Endothelial cell of umbilical vein (primary cell): ENCODE results near the gene EPB41L1. TPM values are rescaled to one million over a fixed set of nuclear protein-coding genes. Genes with fewer than 3 reads are reported as not detected.

ENCODE experiments used
- BruUV-seq: library from RNA; stranded (reverse); fragments of 400-500 nt; replicated peaks from 2 replicates; lab custom pipeline; 2021; lab: Mats Ljungman, UMichigan
- CTCF ChIA-PET: fragments of 300-600, 350-600 bp; sonication (Branson Sonifier 250); formaldehyde crosslinking; loops from one replicate; lab custom pipeline; 2021; ENCODE audit warnings: antibody characterized with exemption, inconsistent platforms; lab: Charles Lee
- POLR2A ChIA-PET: fragments of 300-600, 350-600 bp; sonication (Branson Sonifier 250); formaldehyde crosslinking; loops from one replicate; lab custom pipeline; 2021; ENCODE audit warnings: antibody characterized with exemption, inconsistent platforms; lab: Charles Lee
- DNase-seq: peaks from one replicate; pipeline ENCODE4 v3.0.0-alpha.2; 2011; ENCODE audit warnings: low read depth, low spot score
- FAIRE-seq: peaks from 2 replicates; lab custom pipeline; 2011; peaks lifted over from hg19 to GRCh38; lab: Jason Lieb, UNC
- H2AFZ ChIP-seq: 2 replicates; pipeline ENCODE4 v1.6.0; 2012; ENCODE audit warnings: low read depth, low read length, control low read depth, inconsistent platforms
- H3K27ac ChIP-seq: 2 replicates; pipeline ENCODE4 v1.5.1; 2011; ENCODE audit warnings: low read depth, mild to moderate bottlenecking, control low read depth, low read length, moderate library complexity; ENCODE audit not compliant: insufficient read depth
- H3K27me3 ChIP-seq, 2 experiments: 2 replicates each; pipeline versions ENCODE4 v1.6.0 to v1.6.1; 2011; ENCODE audit warnings: low read length in 2 of 2, mixed read lengths in 1 of 2; ENCODE audit not compliant: control insufficient read depth in 2 of 2, insufficient read depth in 2 of 2
- H3K36me3 ChIP-seq, 2 experiments: 2 replicates in 1 of 2; 3 replicates in 1 of 2; pipeline ENCODE4 v1.5.1; 2011; ENCODE audit warnings: low read length in 2 of 2, mild to moderate bottlenecking in 1 of 2, moderate library complexity in 1 of 2; ENCODE audit not compliant: control insufficient read depth in 2 of 2, insufficient read depth in 2 of 2; ENCODE audit errors: extremely low read depth in 1 of 2
- H3K4me1 ChIP-seq: 3 replicates; pipeline ENCODE4 v1.5.1; 2011; ENCODE audit warnings: mild to moderate bottlenecking, low read length; ENCODE audit not compliant: control insufficient read depth, insufficient read depth; ENCODE audit errors: extremely low read depth
- H3K4me2 ChIP-seq: 2 replicates; pipeline ENCODE4 v1.6.1; 2011; ENCODE audit warnings: low read length, control low read depth, mixed read lengths; ENCODE audit not compliant: insufficient read depth
- H3K4me3 ChIP-seq, 3 experiments: fragments of 200-600 bp in 1 of 3; sonication (generic), shearing (Covaris generic) in 1 of 3; replicated peaks in 1 of 3; 2 replicates each; pipeline ENCODE4 v1.5.1; 2011 to 2016; ENCODE audit warnings: control low read depth in 3 of 3, low read length in 3 of 3, mild to moderate bottlenecking in 2 of 3, inconsistent platforms in 1 of 3, low read depth in 1 of 3, moderate library complexity in 1 of 3; ENCODE audit not compliant: insufficient read depth in 1 of 3
- H3K79me2 ChIP-seq: 2 replicates; pipeline ENCODE4 v1.6.0; 2012; ENCODE audit warnings: low read length, inconsistent platforms; ENCODE audit not compliant: control insufficient read depth, insufficient read depth
- H3K9ac ChIP-seq: replicated peaks from 2 replicates; pipeline ENCODE3; 2011; ENCODE audit warnings: low read length, control low read depth; ENCODE audit not compliant: insufficient read depth; ENCODE audit errors: extremely low read depth
- H3K9me1 ChIP-seq: replicated peaks from 3 replicates; pipeline ENCODE4 v1.6.0; 2011; ENCODE audit warnings: mild to moderate bottlenecking, low read length; ENCODE audit not compliant: control insufficient read depth, insufficient read depth; ENCODE audit errors: extremely low read depth
- H3K9me3 ChIP-seq: replicated peaks from 2 replicates; pipeline ENCODE4 v1.5.1; 2012; ENCODE audit warnings: low read length, inconsistent platforms; ENCODE audit not compliant: control insufficient read depth, insufficient read depth
- H4K20me1 ChIP-seq: replicated peaks from 2 replicates; pipeline ENCODE3; 2011; ENCODE audit warnings: mild to moderate bottlenecking, low read length; ENCODE audit not compliant: control insufficient read depth, insufficient read depth; ENCODE audit errors: extremely low read depth
- CTCF ChIP-seq, 2 donors: IDR thresholded peaks; 1 replicate in 1 of 2; 2 replicates in 1 of 2; pipeline ENCODE4 v1.5.1; 2011; ENCODE audit warnings: low read length in 2 of 2, mild to moderate bottlenecking in 2 of 2, moderate library complexity in 2 of 2, control low read depth in 1 of 2, inconsistent platforms in 1 of 2, low read depth in 1 of 2; ENCODE audit not compliant: insufficient read depth in 1 of 2; ENCODE audit errors: extremely low read depth in 1 of 2
- EZH2 ChIP-seq: IDR thresholded peaks from 2 replicates; pipeline ENCODE4 v1.6.1; 2012; ENCODE audit warnings: borderline replicate concordance, low read depth, mild to moderate bottlenecking, moderate library complexity, low read length, inconsistent platforms; ENCODE audit not compliant: severe bottlenecking
- FOS ChIP-seq: IDR thresholded peaks from 2 replicates; pipeline ENCODE4 v1.6.1; 2011; ENCODE audit warnings: mild to moderate bottlenecking, low read length, moderate library complexity, borderline replicate concordance; ENCODE audit not compliant: insufficient read depth
- GATA2 ChIP-seq: IDR thresholded peaks from 2 replicates; pipeline ENCODE4 v1.7.0; 2011; ENCODE audit warnings: low read depth, mild to moderate bottlenecking, moderate library complexity, mixed read lengths, low read length; ENCODE audit not compliant: insufficient read length, insufficient read depth
- JUN ChIP-seq: IDR thresholded peaks from 2 replicates; pipeline ENCODE4 v1.6.1; 2011; ENCODE audit warnings: borderline replicate concordance, low read depth; ENCODE audit not compliant: insufficient read length, insufficient read depth
- MAX ChIP-seq: IDR thresholded peaks from 2 replicates; pipeline ENCODE4 v1.6.1; 2011; ENCODE audit not compliant: insufficient read depth, insufficient read length
- MYC ChIP-seq: IDR thresholded peaks from one replicate; pipeline ENCODE4 v1.6.1; 2011; ENCODE audit warnings: mild to moderate bottlenecking, low read depth, low read length
- POLR2A ChIP-seq: IDR thresholded peaks from 2 replicates; pipeline ENCODE4 v1.6.1; 2012; ENCODE audit warnings: low read depth, mild to moderate bottlenecking, control low read depth, low read length
- POLR2AphosphoS5 ChIP-seq: IDR thresholded peaks from 2 replicates; pipeline ENCODE4 v1.6.1; 2012; ENCODE audit warnings: low read depth, mild to moderate bottlenecking, control low read depth, low read length, moderate library complexity; ENCODE audit not compliant: insufficient read depth
- dilution Hi-C: fragments of 300-500 bp; cut with MboI; formaldehyde crosslinking; loops from one replicate; pipeline ENCODE4 v1.15.0; 2019; ENCODE audit warnings: low sequenced_read_pairs; ENCODE audit not compliant: extremely low pct_ligation_motif_present
- intact Hi-C: fragments of 100-400 bp; cut with micrococcal nuclease; formaldehyde crosslinking; loops from one replicate; pipeline ENCODE4 v1.10.0; 2022
- polyA plus RNA-seq, 4 experiments: library from polyadenylated mRNA; depleted of rRNA in 3 of 4; stranded (reverse) in 3 of 4; unstranded in 1 of 4; fragments of >200 nt; gene quantifications; 2 replicates each; pipeline versions ENCODE4 v1.2.1 to v1.2.3, GENCODE V29; 2011 to 2012; ENCODE audit warnings: missing spikeins in 1 of 4
- total RNA-seq: library from RNA; stranded (reverse); gene quantifications from 2 replicates; pipeline ENCODE4 v1.2.3, GENCODE V29; 2021

EPB41L1 gene
- total and polyA plus RNA-seq, 2 donors (not counting 3 experiments of a cell fraction or from before 2014, with no cell fraction given), result 6.1 to 12.2 TPM

- FAIRE-seq (no peak), DNase-seq (no peak)
- H3K27me3 ChIP-seq, result no peaks in the 10 kb centered on the region
- no peak overlapping the region for H3K4me3 ChIP-seq
- no peak for TF ChIP-seq FOS
- TF ChIP-seq JUN, result no peak
- no peak for TF ChIP-seq MYC
- TF ChIP-seq MAX, result no peak
- TF ChIP-seq POLR2A, result no peak
- TF ChIP-seq EZH2, result no peak
- no peak for TF ChIP-seq GATA2
- no peak for TF ChIP-seq POLR2AphosphoS5
- no peak for TF ChIP-seq CTCF (IDR thresholded peaks at IDR 0.05; ENCODE audit: extremely low read depth in 1 of 2, insufficient read depth in 1 of 2, low read depth in 1 of 2, low read length in 2 of 2)
- H3K36me3 ChIP-seq, result no peaks in the 10 kb centered on the region
- dilution Hi-C loops (no loop called here), intact Hi-C loops (no loop called here)
- no peaks in the 10 kb centered on the region for H3K9me3 ChIP-seq
- H4K20me1 ChIP-seq, result no peaks in the 10 kb centered on the region
- H3K27ac ChIP-seq, result no peak overlapping the region
- no peak overlapping the region for H3K4me2 ChIP-seq
- no peaks in the 10 kb centered on the region for H3K9me1 ChIP-seq
- BruUV-seq, result no TSS peak
- CTCF ChIA-PET, result interaction anchor here (0.7 to 24.9 kb wide), 3 partner anchors 19 to 173 kb away, joined by 3 to 1267 read pairs (median 3); no protein-coding TSS in a partner anchor
- H2AFZ ChIP-seq, result no peak overlapping the region
- H3K9ac ChIP-seq, result no peak overlapping the region
- no peaks in the 10 kb centered on the region for H3K4me1 ChIP-seq
- no peaks in the 10 kb centered on the region for H3K79me2 ChIP-seq
- POLR2A ChIA-PET, result no interaction called here
Measured at GRCh38 chr20:36132802-36133211, 21.7 kb upstream of the EPB41L1 start.
